GM23248 (cell line): Measurements from ENCODE around the gene USP48.

ENCODE experiments used
- EZH2 ChIP-seq: fragments of 200-600 bp; sonication (generic); IDR thresholded peaks from 2 replicates; pipeline ENCODE4 v1.6.1; 2018; ENCODE audit warnings: antibody characterized with exemption, mild to moderate bottlenecking; ENCODE audit not compliant: insufficient read depth, poor library complexity, severe bottlenecking
- EZH2phosphoT487 ChIP-seq: fragments of 200-600 bp; sonication (generic); IDR thresholded peaks from 2 replicates; pipeline ENCODE4 v1.6.1; 2018; ENCODE audit warnings: antibody characterized with exemption, moderate library complexity, mild to moderate bottlenecking, low read depth; ENCODE audit not compliant: insufficient read depth

DNA sequence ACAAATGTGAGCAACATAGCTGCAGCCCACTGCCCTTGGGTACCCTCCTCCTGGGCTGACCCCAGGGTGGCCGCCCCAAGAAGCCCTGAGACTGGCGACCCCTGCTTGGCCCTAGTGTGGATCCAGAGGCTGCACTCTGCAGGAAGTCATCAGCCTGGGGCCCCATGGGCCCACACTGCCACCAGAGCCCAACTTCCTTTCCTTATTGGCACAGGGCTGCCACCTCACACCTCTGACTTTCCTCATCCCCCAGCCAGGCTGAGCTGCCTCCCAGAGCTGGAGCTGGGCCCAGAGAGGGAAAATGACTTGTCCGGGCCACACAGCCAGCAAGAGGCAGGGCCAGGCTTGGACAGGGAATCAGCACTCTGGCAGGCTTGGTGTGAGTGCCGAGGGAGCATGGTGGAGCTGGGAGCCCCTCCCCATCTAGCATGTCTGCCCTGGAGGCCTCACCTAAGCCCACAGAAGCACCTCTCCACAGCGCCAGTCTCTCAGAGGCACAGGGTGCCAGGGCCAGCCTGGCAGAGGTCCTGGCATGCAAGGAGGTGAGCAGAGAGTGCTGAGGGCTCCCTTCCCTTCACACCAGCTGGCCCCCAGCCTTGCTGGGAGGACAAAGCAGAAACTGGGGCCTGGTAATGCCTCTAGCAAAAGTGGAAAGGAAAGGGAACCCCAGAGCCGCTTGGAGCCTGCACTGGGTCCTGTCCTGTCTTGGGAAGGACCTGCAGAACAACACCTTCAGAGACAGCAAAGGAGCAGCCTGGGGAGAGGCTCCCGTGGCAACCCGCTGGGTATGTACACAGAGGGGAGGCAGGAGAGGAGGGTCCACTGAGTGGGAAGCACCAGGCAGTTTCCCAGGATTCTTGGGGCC is 117.0 kb downstream of the USP48 start:
- no peak for TF ChIP-seq EZH2
- TF ChIP-seq EZH2phosphoT487: no peak
